ENCODE results near the gene PTPRF. TPM values are rescaled to one million over a fixed set of nuclear protein-coding genes. Genes with fewer than 3 reads are reported as not detected.

Gene PTPRF
- total and polyA plus RNA-seq, 9 donors, result 9.3 to 41.2 (median 21.0) TPM

GRCh38 chr1:43536864-43537358 is 6.2 kb downstream of the PTPRF start:
- no peaks in the 10 kb centered on the region for H3K36me3 ChIP-seq (ENCODE audit: control insufficient read depth, insufficient read depth, low read length)
- WGBS (ENCODE audit: insufficient coverage), result 89% methylated on average over 3 of the region's 11 CpGs
- H3K27me3 ChIP-seq (ENCODE audit: control insufficient read depth, insufficient read depth, low read length), result peaks cover 4% of the 10 kb centered on the region
- DNase-seq, result no peak
- peaks cover 22% of the 10 kb centered on the region for H3K4me1 ChIP-seq (ENCODE audit: control insufficient read depth, insufficient read depth, low read length)
- no peak overlapping the region for H3K4me3 ChIP-seq (ENCODE audit: low read length)
- H3K27ac ChIP-seq (ENCODE audit: low read length), result no peak overlapping the region
- no peaks in the 10 kb centered on the region for H3K9me3 ChIP-seq (replicated peaks; ENCODE audit: control insufficient read depth, low read depth, low read length)

- WGBS (ENCODE audit: insufficient coverage), result 87% methylated on average over 5 of the region's 9 CpGs
- Histone ChIP-seq H3K4me3 (ENCODE audit: low read length) (no peak overlapping the region), H3K27ac (ENCODE audit: low read length) (no peak overlapping the region), H3K4me1 (ENCODE audit: control insufficient read depth, insufficient read depth, low read length) (peaks cover 24% of the 10 kb centered on the region), H3K27me3 (ENCODE audit: control insufficient read depth, insufficient read depth, low read length) (no peaks in the 10 kb centered on the region), H3K9me3 (replicated peaks; ENCODE audit: control insufficient read depth, low read depth, low read length) (no peaks in the 10 kb centered on the region), H3K36me3 (ENCODE audit: control insufficient read depth, insufficient read depth, low read length) (no peaks in the 10 kb centered on the region)
- DNase-seq, result no peak
Measured at GRCh38 chr1:43537423-43538142, 6.9 kb downstream of the PTPRF start.

DNA sequence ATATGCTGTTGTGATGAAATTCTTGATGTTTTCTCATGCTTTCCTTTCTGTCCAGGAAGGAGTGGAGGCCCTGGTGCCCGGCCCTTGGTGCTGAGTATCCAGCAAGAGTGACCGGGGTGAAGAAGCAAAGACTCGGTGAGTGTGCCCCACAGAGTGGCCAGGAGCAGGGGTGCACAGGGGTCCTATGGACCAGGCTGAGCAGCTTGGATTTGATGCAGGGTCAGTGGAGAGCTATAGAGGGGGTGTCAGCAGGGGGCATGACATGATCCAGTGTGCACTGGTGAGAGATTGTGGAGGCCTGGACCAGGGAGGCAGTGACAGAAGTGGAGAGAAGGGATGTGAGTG is 7.4 kb downstream of the PTPRF start:
- no peak for DNase-seq
- WGBS (ENCODE audit: insufficient coverage), result 100% methylated on average over 3 of the region's 3 CpGs
- Histone ChIP-seq H3K4me1 (ENCODE audit: control insufficient read depth, insufficient read depth, low read length) (peaks cover 26% of the 10 kb centered on the region), H3K27ac (ENCODE audit: low read length) (no peak overlapping the region), H3K9me3 (replicated peaks; ENCODE audit: control insufficient read depth, low read depth, low read length) (no peaks in the 10 kb centered on the region), H3K27me3 (ENCODE audit: control insufficient read depth, insufficient read depth, low read length) (no peaks in the 10 kb centered on the region), H3K36me3 (ENCODE audit: control insufficient read depth, insufficient read depth, low read length) (no peaks in the 10 kb centered on the region), H3K4me3 (ENCODE audit: low read length) (no peak overlapping the region)

DNA sequence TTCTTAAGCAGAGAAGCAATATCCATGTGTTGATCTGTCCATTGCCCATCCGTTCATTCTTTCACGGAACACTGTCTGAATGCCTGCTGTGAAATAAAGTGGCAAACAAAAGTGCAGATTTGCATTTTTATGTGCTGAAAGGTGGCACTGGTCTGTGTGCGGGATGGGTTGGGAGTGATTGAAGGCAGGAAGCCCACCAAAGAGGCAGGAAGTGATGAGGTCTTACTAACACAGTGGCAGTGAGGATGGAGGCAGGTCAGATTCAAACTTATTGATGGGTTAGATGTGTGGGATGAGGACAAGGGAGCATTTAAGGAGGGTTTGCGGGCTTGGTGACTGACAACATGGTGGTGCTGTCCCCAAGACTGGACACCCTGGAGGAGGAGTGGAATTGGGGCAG is 8.3 kb downstream of the PTPRF start:
- H3K4me3 ChIP-seq (ENCODE audit: low read length), result no peak overlapping the region
- H3K27ac ChIP-seq (ENCODE audit: low read length), result no peak overlapping the region
- WGBS (ENCODE audit: insufficient coverage), result 87% methylated on average over 4 of the region's 4 CpGs
- no peaks in the 10 kb centered on the region for H3K9me3 ChIP-seq (replicated peaks; ENCODE audit: control insufficient read depth, low read depth, low read length)
- no peaks in the 10 kb centered on the region for H3K27me3 ChIP-seq (ENCODE audit: control insufficient read depth, insufficient read depth, low read length)
- no peaks in the 10 kb centered on the region for H3K36me3 ChIP-seq (ENCODE audit: control insufficient read depth, insufficient read depth, low read length)
- peaks cover 23% of the 10 kb centered on the region for H3K4me1 ChIP-seq (ENCODE audit: control insufficient read depth, insufficient read depth, low read length)
- no peak for DNase-seq

- Histone ChIP-seq H3K27ac (ENCODE audit: low read length) (peak overlapping the region; percentile 67), H3K4me3 (ENCODE audit: low read length) (no peak overlapping the region), H3K9me3 (replicated peaks; ENCODE audit: control insufficient read depth, low read depth, low read length) (no peaks in the 10 kb centered on the region), H3K36me3 (ENCODE audit: control insufficient read depth, insufficient read depth, low read length) (no peaks in the 10 kb centered on the region), H3K27me3 (ENCODE audit: control insufficient read depth, insufficient read depth, low read length) (no peaks in the 10 kb centered on the region), H3K4me1 (ENCODE audit: control insufficient read depth, insufficient read depth, low read length) (peaks cover 23% of the 10 kb centered on the region)
- DNase-seq, result no peak
- 100% methylated on average over 1 of the region's 7 CpGs for WGBS (ENCODE audit: insufficient coverage)
Measured at GRCh38 chr1:43539726-43540434, 9.2 kb downstream of the PTPRF start.

- no peaks in the 10 kb centered on the region for H3K36me3 ChIP-seq (ENCODE audit: control insufficient read depth, insufficient read depth, low read length)
- no peaks in the 10 kb centered on the region for H3K9me3 ChIP-seq (replicated peaks; ENCODE audit: control insufficient read depth, low read depth, low read length)
- H3K27me3 ChIP-seq (ENCODE audit: control insufficient read depth, insufficient read depth, low read length), result no peaks in the 10 kb centered on the region
- H3K4me1 ChIP-seq (ENCODE audit: control insufficient read depth, insufficient read depth, low read length), result peaks cover 25% of the 10 kb centered on the region
- H3K4me3 ChIP-seq (ENCODE audit: low read length), result no peak overlapping the region
- no peak for DNase-seq
- WGBS (ENCODE audit: insufficient coverage), result 50% methylated on average over 10 of the region's 15 CpGs
- peak overlapping the region; percentile 67 for H3K27ac ChIP-seq (ENCODE audit: low read length)
Measured at GRCh38 chr1:43540653-43541071, 10.0 kb downstream of the PTPRF start.

DNA sequence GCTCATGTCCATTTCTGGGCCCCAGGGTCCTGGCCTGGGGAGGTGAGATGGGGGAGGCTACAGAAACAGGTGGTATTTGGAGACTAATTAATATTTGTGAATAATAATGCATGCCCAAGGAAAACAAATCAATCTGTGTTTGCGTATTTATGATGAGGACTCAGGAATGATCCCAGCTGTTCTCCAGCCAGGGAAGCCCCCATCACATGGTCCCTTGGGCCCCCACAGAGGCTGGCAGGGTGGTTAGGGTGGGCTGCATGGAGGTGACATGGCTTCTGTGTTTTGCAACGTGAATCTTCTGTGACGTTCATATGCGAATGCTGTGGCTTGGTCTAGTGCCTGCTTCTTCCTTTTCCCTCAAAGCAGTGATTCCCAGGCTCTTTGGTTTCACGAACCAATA is 10.5 kb downstream of the PTPRF start:
- 67% methylated on average over 1 of the region's 5 CpGs for WGBS (ENCODE audit: insufficient coverage)

GRCh38 chr1:43541721-43542401 is 11.2 kb downstream of the PTPRF start:
- WGBS (ENCODE audit: insufficient coverage), result 78% methylated on average over 10 of the region's 14 CpGs
- Histone ChIP-seq H3K27me3 (ENCODE audit: control insufficient read depth, insufficient read depth, low read length) (no peaks in the 10 kb centered on the region), H3K4me3 (ENCODE audit: low read length) (no peak overlapping the region), H3K4me1 (ENCODE audit: control insufficient read depth, insufficient read depth, low read length) (peaks cover 30% of the 10 kb centered on the region), H3K36me3 (ENCODE audit: control insufficient read depth, insufficient read depth, low read length) (no peaks in the 10 kb centered on the region), H3K9me3 (replicated peaks; ENCODE audit: control insufficient read depth, low read depth, low read length) (no peaks in the 10 kb centered on the region), H3K27ac (ENCODE audit: low read length) (peak overlapping the region; percentile 82)
- peak; percentile 84 for DNase-seq

More for the DNA sequence above, 10.5 kb downstream of the PTPRF start:
- H3K4me3 ChIP-seq (ENCODE audit: low read length), result no peak overlapping the region
- no peak for DNase-seq
- H3K36me3 ChIP-seq (ENCODE audit: control insufficient read depth, insufficient read depth, low read length), result no peaks in the 10 kb centered on the region
- H3K27me3 ChIP-seq (ENCODE audit: control insufficient read depth, insufficient read depth, low read length), result no peaks in the 10 kb centered on the region
- peaks cover 30% of the 10 kb centered on the region for H3K4me1 ChIP-seq (ENCODE audit: control insufficient read depth, insufficient read depth, low read length)
- H3K27ac ChIP-seq (ENCODE audit: low read length), result peak overlapping the region; percentile 67
- H3K9me3 ChIP-seq (replicated peaks; ENCODE audit: control insufficient read depth, low read depth, low read length), result no peaks in the 10 kb centered on the region

- no peak for DNase-seq
- no peak overlapping the region for H3K4me3 ChIP-seq (ENCODE audit: low read length)
- 82% methylated on average over 8 of the region's 15 CpGs for WGBS (ENCODE audit: insufficient coverage)
- H3K9me3 ChIP-seq (replicated peaks; ENCODE audit: control insufficient read depth, low read depth, low read length), result no peaks in the 10 kb centered on the region
- peaks cover 37% of the 10 kb centered on the region for H3K4me1 ChIP-seq (ENCODE audit: control insufficient read depth, insufficient read depth, low read length)
- no peaks in the 10 kb centered on the region for H3K27me3 ChIP-seq (ENCODE audit: control insufficient read depth, insufficient read depth, low read length)
- no peaks in the 10 kb centered on the region for H3K36me3 ChIP-seq (ENCODE audit: control insufficient read depth, insufficient read depth, low read length)
- H3K27ac ChIP-seq (ENCODE audit: low read length), result peak overlapping the region; percentile 82
Measured at GRCh38 chr1:43542527-43543458, 12.1 kb downstream of the PTPRF start.

Measured in muscle of leg (tissue), 11 donors.